ENCODE data around the gene MRPL24.

The MRPL24 gene

GRCh38 chr1:156733989-156734584 lies 6.8 kb downstream of the MRPL24 start:
- Histone ChIP-seq H3K9ac (no peak overlapping the region), H3K4me3 (ENCODE audit: low read depth, low read length) (no peak overlapping the region), H3K4me1 (no peaks in the 10 kb centered on the region), H3K27me3 (ENCODE audit: control insufficient read depth, insufficient read depth, low read length) (no peaks in the 10 kb centered on the region), H2AFZ (no peak overlapping the region), H3K36me3 (ENCODE audit: control insufficient read depth, insufficient read depth, low read length) (no peaks in the 10 kb centered on the region), H3K79me2 (no peaks in the 10 kb centered on the region), H3K27ac (no peak overlapping the region), H3K4me2 (ENCODE audit: low read length) (no peak overlapping the region), H3K9me3 (ENCODE audit: control insufficient read depth, low read length) (no peaks in the 10 kb centered on the region)
- TF ChIP-seq, protein P1, sequence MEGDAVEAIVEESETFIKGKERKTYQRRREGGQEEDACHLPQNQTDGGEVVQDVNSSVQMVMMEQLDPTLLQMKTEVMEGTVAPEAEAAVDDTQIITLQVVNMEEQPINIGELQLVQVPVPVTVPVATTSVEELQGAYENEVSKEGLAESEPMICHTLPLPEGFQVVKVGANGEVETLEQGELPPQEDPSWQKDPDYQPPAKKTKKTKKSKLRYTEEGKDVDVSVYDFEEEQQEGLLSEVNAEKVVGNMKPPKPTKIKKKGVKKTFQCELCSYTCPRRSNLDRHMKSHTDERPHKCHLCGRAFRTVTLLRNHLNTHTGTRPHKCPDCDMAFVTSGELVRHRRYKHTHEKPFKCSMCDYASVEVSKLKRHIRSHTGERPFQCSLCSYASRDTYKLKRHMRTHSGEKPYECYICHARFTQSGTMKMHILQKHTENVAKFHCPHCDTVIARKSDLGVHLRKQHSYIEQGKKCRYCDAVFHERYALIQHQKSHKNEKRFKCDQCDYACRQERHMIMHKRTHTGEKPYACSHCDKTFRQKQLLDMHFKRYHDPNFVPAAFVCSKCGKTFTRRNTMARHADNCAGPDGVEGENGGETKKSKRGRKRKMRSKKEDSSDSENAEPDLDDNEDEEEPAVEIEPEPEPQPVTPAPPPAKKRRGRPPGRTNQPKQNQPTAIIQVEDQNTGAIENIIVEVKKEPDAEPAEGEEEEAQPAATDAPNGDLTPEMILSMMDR (IDR thresholded peaks at IDR 0.05) = no peak

- no peaks in the 10 kb centered on the region for H3K27me3 ChIP-seq (ENCODE audit: control insufficient read depth, insufficient read depth, low read length)
- H3K36me3 ChIP-seq (ENCODE audit: control insufficient read depth, insufficient read depth, low read length) = no peaks in the 10 kb centered on the region
- peak within 1 kb of the TSS; percentile 91 for H3K27ac ChIP-seq
- H3K9ac ChIP-seq = peak within 1 kb of the TSS; percentile 76
- peak within 1 kb of the TSS; percentile 76 for H2AFZ ChIP-seq
- H3K4me1 ChIP-seq = no peaks in the 10 kb centered on the region
- peaks cover 12% of the 10 kb centered on the region for H3K79me2 ChIP-seq
- TF ChIP-seq, protein P1 (IDR thresholded peaks at IDR 0.05) = no peak
- no peaks in the 10 kb centered on the region for H3K9me3 ChIP-seq (ENCODE audit: control insufficient read depth, low read length)
- peak within 1 kb of the TSS; percentile 95 for H3K4me3 ChIP-seq (ENCODE audit: low read depth, low read length)
- peak within 1 kb of the TSS; percentile 97 for H3K4me2 ChIP-seq (ENCODE audit: low read length)
These were observed 12.1 kb downstream of the MRPL24 start, which contains the start of gene ISG20L2 for GRCh38 chr1:156728599-156729462. Gene ISG20L2, minus strand, starts transcription at chr1:156728766. Its CDS starts 1,114 bp downstream, at chr1:156727652.

- no peaks in the 10 kb centered on the region for H3K27me3 ChIP-seq (ENCODE audit: control insufficient read depth, insufficient read depth, low read length)
- H3K27ac ChIP-seq = peak within 1 kb of the TSS; percentile 91
- H3K36me3 ChIP-seq (ENCODE audit: control insufficient read depth, insufficient read depth, low read length) = no peaks in the 10 kb centered on the region
- H2AFZ ChIP-seq = peak within 1 kb of the TSS; percentile 76
- peaks cover 14% of the 10 kb centered on the region for H3K79me2 ChIP-seq
- H3K4me1 ChIP-seq = no peaks in the 10 kb centered on the region
- H3K4me3 ChIP-seq (ENCODE audit: low read depth, low read length) = peak within 1 kb of the TSS; percentile 95
- H3K9me3 ChIP-seq (ENCODE audit: control insufficient read depth, low read length) = no peaks in the 10 kb centered on the region
- TF ChIP-seq, protein P1 (IDR thresholded peaks at IDR 0.05) = no peak
- peak within 1 kb of the TSS; percentile 97 for H3K4me2 ChIP-seq (ENCODE audit: low read length)
- H3K9ac ChIP-seq = peak within 1 kb of the TSS; percentile 76
These were observed 12.8 kb downstream of the MRPL24 start, which contains the start of gene METTL25B for GRCh38 chr1:156727926-156728598. Gene METTL25B, plus strand, starts transcription at chr1:156728469. Its CDS starts 636 bp downstream, at chr1:156729105.

DNA sequence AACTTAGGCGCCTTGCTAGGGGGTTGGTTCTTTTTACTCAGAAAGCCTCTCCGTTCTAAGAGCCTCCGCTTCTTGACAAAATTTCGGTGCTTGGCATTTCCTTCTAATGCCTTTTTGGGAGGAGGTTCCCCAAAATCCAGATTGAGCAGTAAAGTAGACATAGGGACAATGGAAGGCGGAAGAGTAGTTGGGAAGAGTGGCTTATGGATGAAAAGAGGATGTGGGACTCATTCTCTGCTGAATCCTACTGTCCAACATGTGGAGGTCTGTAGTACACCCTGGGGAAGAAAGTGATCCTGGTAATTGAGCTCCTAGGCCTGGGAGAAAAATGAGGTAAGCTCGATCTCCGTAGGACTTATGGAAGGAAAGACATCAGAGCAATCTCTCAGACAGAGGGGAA lies 13.4 kb downstream of the MRPL24 start:
- H3K4me2 ChIP-seq (ENCODE audit: low read length) = peak overlapping the region; percentile 69
- no peaks in the 10 kb centered on the region for H3K36me3 ChIP-seq (ENCODE audit: control insufficient read depth, insufficient read depth, low read length)
- H3K9ac ChIP-seq = no peak overlapping the region
- H3K4me1 ChIP-seq = no peaks in the 10 kb centered on the region
- no peaks in the 10 kb centered on the region for H3K9me3 ChIP-seq (ENCODE audit: control insufficient read depth, low read length)
- no peaks in the 10 kb centered on the region for H3K27me3 ChIP-seq (ENCODE audit: control insufficient read depth, insufficient read depth, low read length)
- TF ChIP-seq, protein P1 (IDR thresholded peaks at IDR 0.05) = no peak
- H3K4me3 ChIP-seq (ENCODE audit: low read depth, low read length) = peak overlapping the region; percentile 68
- H3K27ac ChIP-seq = no peak overlapping the region
- H2AFZ ChIP-seq = no peak overlapping the region
- peaks cover 14% of the 10 kb centered on the region for H3K79me2 ChIP-seq

Data from parathyroid adenoma (tissue), 2 donors.